Calu3 (cell line): ENCODE measurements around the gene LAMC3. TPM values are rescaled to one million over a fixed set of nuclear protein-coding genes. Genes with fewer than 3 reads are reported as not detected.
A peak's percentile ranks its signal among the peaks of the same experiment; 100 is the strongest.

ENCODE experiments used
- BruUV-seq: library from RNA; stranded (reverse); fragments of 400-500 nt; replicated peaks from 2 replicates; lab custom pipeline; 2021; lab: Mats Ljungman, UMichigan
- CTCF ChIA-PET: fragments of 300-600 bp; sonication (Branson Sonifier 250); formaldehyde crosslinking; loops from one replicate; lab custom pipeline; 2022; ENCODE audit warnings: antibody characterized with exemption; lab: Charles Lee
- DNase-seq: peaks from one replicate; pipeline ENCODE4 v3.0.0; 2022
- H3K27ac Mint-ChIP-seq: one replicate; pipeline ENCODE4 v1.8.0; 2022; ENCODE audit warnings: mixed read lengths; ENCODE audit not compliant: unreplicated experiment
- H3K27me3 Mint-ChIP-seq: one replicate; pipeline ENCODE4 v1.8.0; 2022; ENCODE audit warnings: mixed read lengths; ENCODE audit not compliant: unreplicated experiment
- H3K36me3 Mint-ChIP-seq: one replicate; pipeline ENCODE4 v1.8.0; 2022; ENCODE audit warnings: mild to moderate bottlenecking, moderate library complexity, mixed read lengths; ENCODE audit not compliant: insufficient read depth, unreplicated experiment
- H3K4me1 Mint-ChIP-seq: one replicate; pipeline ENCODE4 v1.8.0; 2022; ENCODE audit warnings: mild to moderate bottlenecking, low read depth, mixed read lengths; ENCODE audit not compliant: unreplicated experiment
- H3K4me3 Mint-ChIP-seq: one replicate; pipeline ENCODE4 v1.8.0; 2022; ENCODE audit warnings: mild to moderate bottlenecking, low read depth, moderate library complexity, mixed read lengths; ENCODE audit not compliant: unreplicated experiment
- H3K9me3 Mint-ChIP-seq: one replicate; pipeline ENCODE4 v1.8.0; 2022; ENCODE audit warnings: low read depth, mixed read lengths; ENCODE audit not compliant: unreplicated experiment
- intact Hi-C: fragments of 100-400 bp; cut with micrococcal nuclease; formaldehyde crosslinking; loops from one replicate; pipeline ENCODE4 v1.10.0; 2022; ENCODE audit not compliant: unreplicated experiment
- total RNA-seq: library from RNA; stranded (reverse); gene quantifications from 2 replicates; pipeline ENCODE4 v1.2.3, GENCODE V29; 2022
- TF ChIP-seq, protein P1 (sequence below): fragments of 200-600 bp; IDR thresholded peaks from one replicate; pipeline ENCODE4 v1.8.0; 2022; ENCODE audit warnings: antibody characterized with exemption; ENCODE audit not compliant: unreplicated experiment

LAMC3 gene
- total RNA-seq, 1 experiment from 2014 or later: not detected

DNA sequence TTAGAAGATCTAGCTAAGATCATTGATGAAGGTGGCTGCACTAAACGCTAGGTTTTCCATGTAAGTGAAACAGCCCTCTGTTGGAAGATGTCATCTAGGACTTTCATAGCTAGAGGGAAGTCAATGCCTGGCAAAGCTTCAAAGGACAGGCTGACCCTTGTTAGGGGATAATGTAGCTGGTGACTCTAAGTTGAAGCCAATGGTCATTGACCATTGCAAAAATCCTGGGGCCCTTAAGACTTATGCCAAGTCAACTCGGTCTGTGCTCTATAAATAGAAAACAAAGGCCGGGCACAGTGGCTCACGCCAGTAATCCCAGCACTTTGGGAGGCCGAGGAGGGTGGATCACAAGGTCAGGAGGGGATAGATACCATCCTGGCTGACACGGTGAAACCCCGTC is 43.3 kb upstream of the LAMC3 start:
- CTCF ChIA-PET: no interaction called here
- Mint-ChIP-seq H3K27ac (no peak overlapping the region), H3K4me3 (no peak overlapping the region), H3K4me1 (peaks cover 17% of the 10 kb centered on the region), H3K9me3 (no peaks in the 10 kb centered on the region), H3K36me3 (peaks cover 4% of the 10 kb centered on the region), H3K27me3 (peaks cover 6% of the 10 kb centered on the region)
- BruUV-seq: no TSS peak
- intact Hi-C loops: no loop called here
- no peak for DNase-seq
- TF ChIP-seq, protein P1, sequence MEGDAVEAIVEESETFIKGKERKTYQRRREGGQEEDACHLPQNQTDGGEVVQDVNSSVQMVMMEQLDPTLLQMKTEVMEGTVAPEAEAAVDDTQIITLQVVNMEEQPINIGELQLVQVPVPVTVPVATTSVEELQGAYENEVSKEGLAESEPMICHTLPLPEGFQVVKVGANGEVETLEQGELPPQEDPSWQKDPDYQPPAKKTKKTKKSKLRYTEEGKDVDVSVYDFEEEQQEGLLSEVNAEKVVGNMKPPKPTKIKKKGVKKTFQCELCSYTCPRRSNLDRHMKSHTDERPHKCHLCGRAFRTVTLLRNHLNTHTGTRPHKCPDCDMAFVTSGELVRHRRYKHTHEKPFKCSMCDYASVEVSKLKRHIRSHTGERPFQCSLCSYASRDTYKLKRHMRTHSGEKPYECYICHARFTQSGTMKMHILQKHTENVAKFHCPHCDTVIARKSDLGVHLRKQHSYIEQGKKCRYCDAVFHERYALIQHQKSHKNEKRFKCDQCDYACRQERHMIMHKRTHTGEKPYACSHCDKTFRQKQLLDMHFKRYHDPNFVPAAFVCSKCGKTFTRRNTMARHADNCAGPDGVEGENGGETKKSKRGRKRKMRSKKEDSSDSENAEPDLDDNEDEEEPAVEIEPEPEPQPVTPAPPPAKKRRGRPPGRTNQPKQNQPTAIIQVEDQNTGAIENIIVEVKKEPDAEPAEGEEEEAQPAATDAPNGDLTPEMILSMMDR: no peak

DNA sequence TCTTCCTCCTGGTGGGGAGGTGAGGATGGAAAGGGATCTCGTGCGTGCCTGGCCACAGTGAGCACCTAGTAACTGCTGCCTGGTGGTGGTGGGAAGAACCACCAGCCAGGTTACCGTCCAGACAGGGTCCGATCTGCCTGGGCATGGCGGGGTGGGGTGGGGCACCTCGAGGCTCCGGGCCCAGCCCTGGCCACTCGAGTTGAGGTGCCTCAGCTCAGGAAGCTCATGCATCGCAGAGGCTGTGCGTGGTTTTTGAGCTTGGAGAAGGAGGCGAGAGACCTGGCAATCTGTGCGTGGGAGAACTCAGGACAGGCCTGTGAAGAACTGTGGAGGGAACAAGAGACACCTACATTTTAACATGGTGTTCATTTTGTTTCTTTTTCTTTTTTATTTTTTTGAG is 38.9 kb upstream of the LAMC3 start:
- CTCF ChIA-PET: no interaction called here
- intact Hi-C loops: no loop called here
- peaks cover 8% of the 10 kb centered on the region for H3K4me1 Mint-ChIP-seq
- H3K27ac Mint-ChIP-seq: no peak overlapping the region
- peaks cover 50% of the 10 kb centered on the region for H3K27me3 Mint-ChIP-seq
- TF ChIP-seq, protein P1: no peak
- no peak overlapping the region for H3K4me3 Mint-ChIP-seq
- H3K36me3 Mint-ChIP-seq: no peaks in the 10 kb centered on the region
- DNase-seq: no peak
- no TSS peak for BruUV-seq
- H3K9me3 Mint-ChIP-seq: no peaks in the 10 kb centered on the region

DNA sequence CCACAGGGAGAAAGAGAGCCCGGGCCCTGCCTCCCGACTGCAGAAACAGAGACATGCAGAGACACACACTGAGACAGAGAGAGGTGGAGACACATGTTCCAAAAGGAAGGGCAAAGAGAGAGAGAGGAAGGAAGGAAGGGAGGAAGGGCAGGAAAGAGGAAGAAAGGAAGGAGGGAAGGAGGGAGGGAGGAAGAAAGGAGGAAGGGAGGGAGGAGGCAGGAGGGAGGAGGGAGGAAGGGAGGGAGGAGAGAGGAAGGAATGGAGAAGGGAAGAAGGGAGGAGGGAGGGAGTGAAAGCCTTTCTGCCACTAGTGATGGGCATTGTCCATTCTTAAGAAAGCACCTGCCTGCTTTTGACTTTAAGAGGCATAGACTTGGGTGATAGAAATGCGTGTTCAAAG is 38.1 kb upstream of the LAMC3 start:
- intact Hi-C loops: no loop called here
- CTCF ChIA-PET: no interaction called here

DNA sequence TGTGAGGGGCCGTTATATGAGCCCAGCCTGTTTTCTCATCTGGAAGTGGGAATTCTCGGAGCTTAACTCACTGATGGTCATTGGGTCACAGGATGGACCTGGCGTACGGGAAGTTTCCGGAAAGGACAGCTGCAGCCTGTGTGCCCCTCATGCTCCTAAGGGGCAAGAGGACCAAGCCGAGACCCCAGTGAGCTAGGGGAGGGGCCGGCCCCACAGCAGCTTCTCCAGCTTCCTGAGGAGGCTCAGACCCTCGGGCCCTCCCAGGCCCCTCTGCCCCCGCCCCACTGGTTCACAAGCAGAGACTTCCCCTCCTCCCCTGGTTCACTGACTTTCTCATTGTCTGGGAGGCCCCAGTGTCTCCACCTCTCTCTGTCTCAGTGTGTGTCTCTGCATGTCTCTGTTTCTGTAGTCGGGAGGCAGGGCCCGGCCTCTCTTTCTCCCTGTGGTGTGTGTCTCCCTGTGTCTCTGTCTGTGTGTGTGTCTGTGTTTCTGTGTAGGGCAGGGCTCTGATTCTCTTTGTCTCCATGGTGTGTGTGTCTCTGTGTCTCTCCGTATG is 37.6 kb upstream of the LAMC3 start:
- H3K27me3 Mint-ChIP-seq: peaks cover 51% of the 10 kb centered on the region
- CTCF ChIA-PET: no interaction called here
- no TSS peak for BruUV-seq
- no peaks in the 10 kb centered on the region for H3K9me3 Mint-ChIP-seq
- peaks cover 8% of the 10 kb centered on the region for H3K4me1 Mint-ChIP-seq
- H3K4me3 Mint-ChIP-seq: no peak overlapping the region
- peak overlapping the region; percentile 14 for H3K27ac Mint-ChIP-seq
- intact Hi-C loops: no loop called here
- H3K36me3 Mint-ChIP-seq: no peaks in the 10 kb centered on the region
- TF ChIP-seq, protein P1: no peak
- no peak for DNase-seq

More for the DNA sequence above, 38.1 kb upstream of the LAMC3 start:
- no peaks in the 10 kb centered on the region for H3K36me3 Mint-ChIP-seq
- H3K4me1 Mint-ChIP-seq: peaks cover 8% of the 10 kb centered on the region
- no peak for DNase-seq
- TF ChIP-seq, protein P1: no peak
- no peak overlapping the region for H3K27ac Mint-ChIP-seq
- H3K4me3 Mint-ChIP-seq: no peak overlapping the region
- H3K9me3 Mint-ChIP-seq: no peaks in the 10 kb centered on the region
- peaks cover 51% of the 10 kb centered on the region for H3K27me3 Mint-ChIP-seq
- BruUV-seq: no TSS peak
